ENCODE measurements around the gene LRRN2. TPM values are rescaled to one million over a fixed set of nuclear protein-coding genes. Genes with fewer than 3 reads are reported as not detected.

Gene LRRN2
- total and polyA plus RNA-seq, 2 of the 8 experiments (the other 6 are each of a cell fraction or from before 2014, with no cell fraction given): 1.8 to 2.3 TPM

DNA sequence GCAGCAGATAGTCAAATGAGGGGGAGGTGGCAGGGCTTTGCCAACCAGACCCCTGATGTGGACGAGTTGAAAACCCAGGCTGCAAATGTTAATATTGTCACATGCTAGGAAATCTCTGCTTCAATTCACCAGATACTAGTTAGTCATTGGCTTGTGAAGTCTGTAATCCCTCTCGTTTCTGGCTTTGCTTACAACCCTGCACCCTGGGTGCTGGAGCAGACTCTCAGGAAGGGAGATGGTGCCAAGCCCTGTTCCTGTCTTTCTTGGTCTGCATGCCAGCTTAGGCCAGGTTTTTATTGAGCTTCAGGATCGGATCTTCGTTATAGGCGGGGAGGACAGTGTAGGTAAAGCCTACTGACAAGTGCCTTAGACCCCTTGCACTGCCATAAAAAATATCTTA lies 116.1 kb downstream of the LRRN2 start (continued):
- no peak for TF ChIP-seq BCL11A (IDR thresholded peaks at IDR 0.05; ENCODE audit: low read depth in 2 of 2, low read length in 2 of 2)
- no peak for TF ChIP-seq EZH2 (IDR thresholded peaks at IDR 0.05; ENCODE audit: low read depth, low read length, severe bottlenecking)
- no peak for TF ChIP-seq POLR2AphosphoS5 (IDR thresholded peaks at IDR 0.05; ENCODE audit: low read depth, low read length)
